GM21381 (cell line): ENCODE results near the gene DOCK3.
"Not testable (repeated sequence)": the region's sequence is repeated elsewhere in the genome, so short reads cannot be mapped to it uniquely, and the experiment has no call there.

ENCODE experiments used
- ATAC-seq: cut with Tn5 transposase; IDR thresholded peaks from one replicate; pipeline ENCODE4 v1.9.1; 2021; ENCODE audit warnings: mild to moderate bottlenecking, moderate library complexity; ENCODE audit not compliant: unreplicated experiment

DOCK3 gene

GRCh38 chr3:50649451-50649931 is 25.2 kb upstream of the DOCK3 start:
- ATAC-seq, result no peak

DNA sequence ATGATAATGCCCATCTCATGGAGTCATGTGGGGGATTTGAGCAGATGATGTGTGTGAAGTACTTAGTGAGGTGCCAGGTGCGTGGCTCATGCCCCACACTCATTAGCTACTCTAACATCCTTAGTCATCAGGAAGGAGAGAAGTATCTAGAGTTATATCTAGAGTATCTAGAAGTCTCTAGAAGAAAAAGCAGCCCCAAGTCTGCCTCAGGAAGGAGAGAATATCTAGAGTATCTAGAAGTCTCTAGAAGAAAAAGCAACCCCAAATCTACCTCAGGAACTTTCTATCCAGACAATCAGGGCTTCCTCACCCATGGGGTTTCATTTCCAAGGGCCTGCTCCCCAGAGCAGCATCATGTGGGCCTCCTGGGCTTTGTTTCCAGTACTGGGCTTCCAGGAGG is 24.7 kb upstream of the DOCK3 start:
- no peak for ATAC-seq

DNA sequence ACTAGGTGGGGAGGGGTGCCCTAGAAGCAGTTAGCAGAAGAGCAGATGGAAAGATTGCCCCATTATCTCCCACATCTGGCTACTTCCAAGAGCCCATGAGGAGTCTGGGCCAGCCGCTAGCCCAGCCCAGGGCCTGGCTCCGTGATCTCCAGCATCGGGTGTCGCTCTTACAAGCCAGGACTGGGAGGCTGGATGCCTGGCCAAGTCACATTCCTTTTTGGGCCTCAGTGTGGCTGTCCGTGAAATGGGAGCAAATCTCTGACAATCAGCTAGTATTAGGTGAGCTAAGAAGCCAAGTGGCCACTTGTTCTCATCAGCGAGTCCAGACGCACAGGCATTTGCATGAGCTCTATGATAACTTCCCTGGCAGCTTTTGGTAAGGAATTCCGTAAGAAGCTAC is 23.3 kb upstream of the DOCK3 start:
- no peak for ATAC-seq

DNA sequence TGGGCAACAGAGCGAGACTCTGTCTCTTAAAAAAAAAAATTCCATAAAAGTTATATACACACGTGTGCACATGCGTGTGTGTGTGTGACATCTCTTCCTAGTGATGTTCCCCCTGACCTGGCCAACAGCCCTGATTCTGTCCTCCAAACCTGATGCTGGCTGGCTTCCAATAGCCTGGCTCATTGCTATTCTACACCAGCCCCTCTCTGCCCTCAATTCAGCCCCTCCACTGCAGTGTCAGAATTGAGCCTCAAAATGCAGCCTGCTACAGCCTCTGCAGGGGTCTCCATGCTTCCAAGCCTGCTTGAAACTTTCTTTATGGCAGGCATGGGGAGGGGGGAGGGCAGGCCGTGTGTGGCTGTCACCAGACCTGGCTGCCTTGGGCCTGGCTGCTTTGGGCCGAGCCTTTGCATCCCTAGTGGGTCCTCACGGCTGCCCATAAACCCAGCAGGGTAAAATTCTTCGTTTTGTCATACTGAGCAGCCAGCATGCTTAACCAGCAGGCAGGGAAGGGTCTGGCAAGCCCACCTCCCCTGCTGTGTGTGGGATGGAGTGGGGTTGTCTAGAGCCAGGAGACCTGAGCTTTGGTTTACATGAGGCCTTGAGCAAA is 22.7 kb upstream of the DOCK3 start:
- no peak for ATAC-seq

DNA sequence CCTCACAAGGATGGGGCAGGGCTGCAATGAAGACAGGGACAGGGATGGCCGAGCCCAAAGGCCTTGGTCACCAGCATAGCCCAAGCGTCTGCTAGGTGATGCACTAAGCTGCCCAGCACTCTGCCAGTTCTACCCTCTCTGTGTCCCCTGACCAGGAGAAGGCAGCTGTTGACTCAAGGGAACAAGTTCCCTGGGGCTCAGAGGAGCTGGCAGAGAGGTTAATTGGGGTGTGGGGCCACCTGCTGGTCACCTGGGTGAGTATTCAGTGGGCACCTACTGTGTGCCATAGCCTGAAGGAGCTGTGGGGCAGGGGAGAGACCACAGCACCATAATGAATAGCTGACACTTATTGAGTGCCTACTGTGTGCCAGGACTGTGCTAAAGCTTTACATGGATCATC is 22.0 kb upstream of the DOCK3 start:
- ATAC-seq, result no peak

DNA sequence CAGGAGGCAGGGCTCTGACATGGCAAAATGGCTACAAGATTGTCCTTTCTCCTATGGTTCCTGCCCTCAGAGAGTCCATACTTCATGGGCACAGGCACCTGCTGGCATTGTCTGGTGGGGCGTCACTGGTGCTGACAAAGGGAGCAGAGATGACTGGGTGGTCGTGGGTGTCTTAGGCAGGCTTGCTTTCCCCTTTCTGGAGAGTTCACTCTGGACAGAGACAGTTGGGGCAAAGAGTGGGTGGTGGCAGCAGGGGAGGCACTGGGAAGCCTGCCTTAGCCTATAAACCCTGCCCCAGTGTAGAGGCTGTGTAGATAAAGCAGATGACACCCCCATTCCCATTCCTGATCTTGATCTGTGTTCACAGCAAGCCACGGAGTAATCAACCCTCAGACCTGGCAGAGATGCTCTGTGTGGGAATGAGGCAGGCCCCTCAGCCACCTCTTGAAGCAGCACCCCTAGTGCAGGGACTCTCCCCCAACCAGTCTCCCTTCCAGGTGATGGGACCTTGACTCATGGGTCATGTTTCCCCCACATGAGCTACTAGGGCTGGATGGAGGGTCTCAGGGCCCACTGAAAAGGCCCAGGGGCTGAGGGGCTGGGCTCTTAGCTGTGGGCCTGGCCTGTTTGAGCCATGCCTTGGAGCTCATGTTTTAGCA is 20.7 kb upstream of the DOCK3 start:
- no peak for ATAC-seq

DNA sequence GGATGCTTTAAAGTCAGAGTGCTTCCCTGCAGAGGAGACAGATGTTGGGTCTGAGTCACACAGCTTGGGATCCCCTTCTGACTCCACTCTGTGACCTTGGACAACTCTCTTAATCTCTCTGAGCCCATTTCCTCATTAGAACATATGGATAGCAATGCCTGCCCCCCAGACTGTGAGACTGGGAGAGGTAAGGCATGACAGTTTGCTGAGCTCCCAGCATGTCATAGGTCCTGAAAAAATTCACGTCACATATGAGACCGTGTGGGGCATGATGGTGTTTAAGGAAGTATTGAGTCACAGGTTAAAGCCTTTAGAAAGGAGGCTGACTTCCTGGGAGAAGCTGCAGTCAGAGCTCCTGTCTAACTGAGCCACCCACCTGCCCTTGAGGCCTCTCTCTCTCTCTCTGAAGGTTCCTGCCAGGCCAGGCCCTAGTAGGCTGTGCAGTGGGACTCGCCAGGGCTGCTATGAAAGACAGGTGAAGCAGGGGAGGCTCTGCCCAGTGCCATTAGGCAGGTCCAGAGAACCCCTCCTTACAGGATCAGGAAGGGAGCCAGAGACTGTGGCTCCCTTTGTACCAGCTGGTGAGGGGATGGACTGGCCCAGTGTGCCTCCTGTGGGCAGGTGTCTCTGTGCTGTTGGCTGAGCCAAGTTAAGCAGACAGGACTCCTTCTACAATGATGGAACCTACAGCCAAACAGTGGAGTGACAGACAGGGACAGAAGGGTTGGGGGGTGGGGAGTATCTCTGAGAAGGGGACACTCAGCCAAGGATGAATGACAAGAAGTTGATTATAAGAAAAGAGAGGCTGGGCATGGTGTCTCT is 19.5 kb upstream of the DOCK3 start:
- no peak for ATAC-seq

GRCh38 chr3:50656417-50657195 is 18.1 kb upstream of the DOCK3 start:
- no peak for ATAC-seq

GRCh38 chr3:50657407-50657806 is 17.3 kb upstream of the DOCK3 start:
- no peak for ATAC-seq

DNA sequence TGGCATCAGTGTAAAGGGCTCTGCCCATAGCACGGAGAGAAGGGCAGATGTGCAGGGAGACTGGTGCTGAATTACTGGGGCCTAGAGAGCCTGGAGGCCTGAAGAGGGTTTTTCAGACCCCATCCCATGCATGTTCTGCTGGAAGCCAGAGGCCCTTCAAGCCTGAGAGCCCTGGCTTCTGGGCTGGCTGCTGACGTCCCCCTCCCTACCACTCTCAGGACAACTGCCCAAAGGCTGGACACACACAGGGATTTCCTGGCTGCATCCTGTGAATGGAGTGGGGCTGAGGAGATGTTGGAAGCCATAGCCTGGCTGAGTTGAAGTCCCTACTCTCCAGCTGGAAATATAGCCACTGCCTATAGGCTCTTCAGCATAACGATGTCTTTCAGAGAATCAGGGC is 16.9 kb upstream of the DOCK3 start:
- no peak for ATAC-seq

GRCh38 chr3:50658416-50658815 is 16.3 kb upstream of the DOCK3 start:
- no peak for ATAC-seq

- no peak for ATAC-seq
These were observed 15.9 kb upstream of the DOCK3 start for GRCh38 chr3:50658831-50659230.

DNA sequence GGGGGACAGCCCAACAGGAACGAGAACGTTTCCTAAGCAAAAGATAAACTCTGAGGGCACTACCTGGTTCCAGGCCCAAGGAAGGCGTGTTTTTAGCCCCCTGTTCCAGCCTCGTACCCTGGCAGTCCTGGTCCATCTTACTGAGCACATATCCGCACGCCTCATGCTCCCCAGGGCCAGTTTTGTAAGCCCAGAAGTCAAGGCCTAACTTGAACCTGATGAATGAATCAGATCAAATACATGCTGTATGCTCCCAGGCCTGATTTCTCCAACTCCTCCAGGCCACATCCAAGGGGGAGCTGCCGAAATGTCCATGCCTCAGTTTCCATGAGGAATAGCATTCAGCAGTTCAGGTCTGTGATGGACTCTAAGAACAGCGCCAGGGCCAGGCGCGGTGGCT is 14.3 kb upstream of the DOCK3 start:
- no peak for ATAC-seq

DNA sequence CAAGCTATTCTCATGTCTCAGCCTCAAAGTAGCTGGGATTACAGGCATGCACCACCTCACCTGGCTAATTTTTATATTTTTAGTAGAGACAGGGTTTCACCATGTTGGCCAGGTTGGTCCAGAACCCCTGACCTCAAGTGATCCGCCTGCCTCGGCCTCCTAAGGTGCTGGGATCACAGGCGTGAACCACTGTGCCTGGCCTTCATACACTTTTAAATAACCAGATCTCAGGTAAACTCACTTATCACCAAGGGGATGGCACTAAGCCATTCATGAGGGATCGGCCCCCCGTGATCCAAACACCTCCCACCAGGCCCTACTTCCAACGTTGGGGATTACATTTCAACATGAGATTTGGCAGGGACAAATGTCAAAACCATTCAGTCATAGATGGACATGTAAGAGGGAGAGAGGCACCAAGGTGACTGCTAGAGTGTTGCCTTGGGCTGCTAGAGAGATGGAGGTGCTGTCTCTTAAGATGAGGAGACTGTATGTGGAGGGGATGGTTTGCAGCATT is 13.3 kb upstream of the DOCK3 start:
- no peak for ATAC-seq

- ATAC-seq, result no peak
These were observed 12.3 kb upstream of the DOCK3 start for GRCh38 chr3:50662408-50662807.

- ATAC-seq, result no peak
These were observed 9.5 kb upstream of the DOCK3 start for GRCh38 chr3:50665081-50665840.

GRCh38 chr3:50665841-50666115 is 8.9 kb upstream of the DOCK3 start:
- not testable (repeated sequence) for ATAC-seq

- ATAC-seq, result no peak
These were observed 7.9 kb upstream of the DOCK3 start for GRCh38 chr3:50666837-50667236.

- no peak for ATAC-seq
These were observed 3.4 kb upstream of the DOCK3 start for GRCh38 chr3:50671331-50671730.

GRCh38 chr3:50672656-50673055 is 2.1 kb upstream of the DOCK3 start:
- no peak for ATAC-seq

GRCh38 chr3:50673931-50674330 is 796 bp upstream of the DOCK3 start:
- ATAC-seq, result no peak
